ENCODE data around the gene HOXA4. TPM values are rescaled to one million over a fixed set of nuclear protein-coding genes. Genes with fewer than 3 reads are reported as not detected.

The HOXA4 gene
- total and polyA plus RNA-seq, 2 experiments from 2014 or later: 0.69 to 1.3 TPM

- Histone ChIP-seq H4K20me1 (ENCODE audit: insufficient read depth, poor library complexity, severe bottlenecking) (no peaks in the 10 kb centered on the region), H3K27ac (no peak overlapping the region), H3K27me3 (peaks cover 89% of the 10 kb centered on the region), H3K9me2 (replicated peaks; ENCODE audit: insufficient read depth) (no peaks in the 10 kb centered on the region), H3K36me3 (replicated peaks; ENCODE audit: insufficient read depth, low read depth) (no peaks in the 10 kb centered on the region), H3K4me1 (ENCODE audit: insufficient read depth) (peaks cover 13% of the 10 kb centered on the region), H3K4me3 (no peak overlapping the region), H3K4me2 (no peak overlapping the region), H3K9me3 (ENCODE audit: low read depth) (no peaks in the 10 kb centered on the region), H3K79me2 (peaks cover 6% of the 10 kb centered on the region), H2AFZ (no peak overlapping the region)
- 18% methylated on average over 3 of the region's 3 CpGs for WGBS (ENCODE audit: low lambda C conversion rate, missing lambda C conversion rate)
- TF ChIP-seq EZH2phosphoT487 (IDR thresholded peaks at IDR 0.05; ENCODE audit: low read depth, severe bottlenecking, unreplicated experiment): no peak
- no peak for TF ChIP-seq EZH2 (IDR thresholded peaks at IDR 0.05; ENCODE audit: borderline replicate concordance)
- TF ChIP-seq, protein P1, sequence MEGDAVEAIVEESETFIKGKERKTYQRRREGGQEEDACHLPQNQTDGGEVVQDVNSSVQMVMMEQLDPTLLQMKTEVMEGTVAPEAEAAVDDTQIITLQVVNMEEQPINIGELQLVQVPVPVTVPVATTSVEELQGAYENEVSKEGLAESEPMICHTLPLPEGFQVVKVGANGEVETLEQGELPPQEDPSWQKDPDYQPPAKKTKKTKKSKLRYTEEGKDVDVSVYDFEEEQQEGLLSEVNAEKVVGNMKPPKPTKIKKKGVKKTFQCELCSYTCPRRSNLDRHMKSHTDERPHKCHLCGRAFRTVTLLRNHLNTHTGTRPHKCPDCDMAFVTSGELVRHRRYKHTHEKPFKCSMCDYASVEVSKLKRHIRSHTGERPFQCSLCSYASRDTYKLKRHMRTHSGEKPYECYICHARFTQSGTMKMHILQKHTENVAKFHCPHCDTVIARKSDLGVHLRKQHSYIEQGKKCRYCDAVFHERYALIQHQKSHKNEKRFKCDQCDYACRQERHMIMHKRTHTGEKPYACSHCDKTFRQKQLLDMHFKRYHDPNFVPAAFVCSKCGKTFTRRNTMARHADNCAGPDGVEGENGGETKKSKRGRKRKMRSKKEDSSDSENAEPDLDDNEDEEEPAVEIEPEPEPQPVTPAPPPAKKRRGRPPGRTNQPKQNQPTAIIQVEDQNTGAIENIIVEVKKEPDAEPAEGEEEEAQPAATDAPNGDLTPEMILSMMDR (IDR thresholded peaks at IDR 0.05; ENCODE audit: poor library complexity): no peak
- no peak for DNase-seq (ENCODE audit: low spot score)
Observed at GRCh38 chr7:27126596-27127327, 3.8 kb downstream of the HOXA4 start.

GRCh38 chr7:27125986-27126394, 4.6 kb downstream of the HOXA4 start:
- Histone ChIP-seq H3K4me3 (no peak overlapping the region), H3K4me1 (ENCODE audit: insufficient read depth) (peaks cover 8% of the 10 kb centered on the region), H4K20me1 (ENCODE audit: insufficient read depth, poor library complexity, severe bottlenecking) (no peaks in the 10 kb centered on the region), H3K27me3 (peaks cover 81% of the 10 kb centered on the region), H3K4me2 (no peak overlapping the region), H3K9me3 (ENCODE audit: low read depth) (no peaks in the 10 kb centered on the region), H3K36me3 (replicated peaks; ENCODE audit: insufficient read depth, low read depth) (no peaks in the 10 kb centered on the region), H3K9me2 (replicated peaks; ENCODE audit: insufficient read depth) (no peaks in the 10 kb centered on the region), H3K79me2 (peaks cover 6% of the 10 kb centered on the region), H2AFZ (no peak overlapping the region), H3K27ac (no peak overlapping the region)
- TF ChIP-seq EZH2 (IDR thresholded peaks at IDR 0.05; ENCODE audit: borderline replicate concordance) (no peak), EZH2phosphoT487 (IDR thresholded peaks at IDR 0.05; ENCODE audit: low read depth, severe bottlenecking, unreplicated experiment) (no peak)
- TF ChIP-seq, protein P1 (IDR thresholded peaks at IDR 0.05; ENCODE audit: poor library complexity): no peak
- no peak for DNase-seq (ENCODE audit: low spot score)
- 37% methylated on average over 5 of the region's 5 CpGs for WGBS (ENCODE audit: low lambda C conversion rate, missing lambda C conversion rate)

- H3K27ac ChIP-seq: no peak overlapping the region
Observed at GRCh38 chr7:27124902-27125689, 5.5 kb downstream of the HOXA4 start.

More at GRCh38 chr7:27124902-27125689, 5.5 kb downstream of the HOXA4 start:
- no peak overlapping the region for H3K4me3 ChIP-seq
- H3K79me2 ChIP-seq: peaks cover 6% of the 10 kb centered on the region
- H4K20me1 ChIP-seq (ENCODE audit: insufficient read depth, poor library complexity, severe bottlenecking): no peaks in the 10 kb centered on the region
- whole genome bisulfite sequencing (ENCODE audit: low lambda C conversion rate, missing lambda C conversion rate): 58% methylated on average over 8 of the region's 8 CpGs
- no peak overlapping the region for H2AFZ ChIP-seq
- H3K9me2 ChIP-seq (replicated peaks; ENCODE audit: insufficient read depth): no peaks in the 10 kb centered on the region
- no peak for DNase-seq (ENCODE audit: low spot score)
- H3K4me1 ChIP-seq (ENCODE audit: insufficient read depth): peaks cover 11% of the 10 kb centered on the region
- H3K4me2 ChIP-seq: no peak overlapping the region
- H3K36me3 ChIP-seq (replicated peaks; ENCODE audit: insufficient read depth, low read depth): no peaks in the 10 kb centered on the region
- no peaks in the 10 kb centered on the region for H3K9me3 ChIP-seq (ENCODE audit: low read depth)
- H3K27me3 ChIP-seq: peaks cover 79% of the 10 kb centered on the region
- TF ChIP-seq EZH2 (IDR thresholded peaks at IDR 0.05; ENCODE audit: borderline replicate concordance): no peak
- TF ChIP-seq, protein P1 (IDR thresholded peaks at IDR 0.05; ENCODE audit: poor library complexity): no peak
- TF ChIP-seq EZH2phosphoT487 (IDR thresholded peaks at IDR 0.05; ENCODE audit: low read depth, severe bottlenecking, unreplicated experiment): no peak
